ENCODE results near the gene ASB18. TPM values are rescaled to one million over a fixed set of nuclear protein-coding genes. Genes with fewer than 3 reads are reported as not detected.

Gene ASB18
- total RNA-seq, 3 donors from 2014 or later (not counting 1 experiment from before 2014, with no cell fraction given), result not detected

DNA sequence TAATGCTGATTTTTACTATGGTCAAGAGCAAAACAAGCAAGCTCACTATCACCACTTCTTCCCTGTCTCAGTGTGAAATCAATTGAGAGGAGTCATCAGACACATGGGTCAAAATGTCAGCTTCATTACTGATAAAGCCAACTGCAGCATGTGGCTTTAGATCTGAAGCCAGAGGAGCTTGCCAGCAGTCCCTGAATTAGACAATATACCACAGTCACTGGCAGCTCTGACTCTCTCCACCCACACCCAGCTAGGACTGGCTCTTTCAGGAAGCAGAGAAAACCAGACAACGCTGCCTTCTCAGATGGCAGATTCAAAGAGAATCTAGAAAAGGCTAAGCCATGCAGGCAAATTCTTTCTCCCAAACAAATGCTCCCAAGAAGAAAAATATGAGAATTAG, 20.0 kb upstream of the ASB18 start:
- TF ChIP-seq, protein P1, sequence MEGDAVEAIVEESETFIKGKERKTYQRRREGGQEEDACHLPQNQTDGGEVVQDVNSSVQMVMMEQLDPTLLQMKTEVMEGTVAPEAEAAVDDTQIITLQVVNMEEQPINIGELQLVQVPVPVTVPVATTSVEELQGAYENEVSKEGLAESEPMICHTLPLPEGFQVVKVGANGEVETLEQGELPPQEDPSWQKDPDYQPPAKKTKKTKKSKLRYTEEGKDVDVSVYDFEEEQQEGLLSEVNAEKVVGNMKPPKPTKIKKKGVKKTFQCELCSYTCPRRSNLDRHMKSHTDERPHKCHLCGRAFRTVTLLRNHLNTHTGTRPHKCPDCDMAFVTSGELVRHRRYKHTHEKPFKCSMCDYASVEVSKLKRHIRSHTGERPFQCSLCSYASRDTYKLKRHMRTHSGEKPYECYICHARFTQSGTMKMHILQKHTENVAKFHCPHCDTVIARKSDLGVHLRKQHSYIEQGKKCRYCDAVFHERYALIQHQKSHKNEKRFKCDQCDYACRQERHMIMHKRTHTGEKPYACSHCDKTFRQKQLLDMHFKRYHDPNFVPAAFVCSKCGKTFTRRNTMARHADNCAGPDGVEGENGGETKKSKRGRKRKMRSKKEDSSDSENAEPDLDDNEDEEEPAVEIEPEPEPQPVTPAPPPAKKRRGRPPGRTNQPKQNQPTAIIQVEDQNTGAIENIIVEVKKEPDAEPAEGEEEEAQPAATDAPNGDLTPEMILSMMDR (IDR thresholded peaks at IDR 0.05), result no peak
- no peaks in the 10 kb centered on the region for H3K4me1 ChIP-seq (ENCODE audit: control insufficient read depth, insufficient read depth, low read length)
- DNase-seq, result no peak
- H3K9me3 ChIP-seq (ENCODE audit: control insufficient read depth, insufficient read depth, low read length), result no peaks in the 10 kb centered on the region
- no peak overlapping the region for H3K4me3 ChIP-seq (ENCODE audit: low read length)
- Mint-ChIP-seq H3K27ac (no peak overlapping the region), H3K4me3 (no peak overlapping the region), H3K36me3 (no peaks in the 10 kb centered on the region), H3K4me1 (no peaks in the 10 kb centered on the region), H3K9me3 (no peaks in the 10 kb centered on the region), H3K27me3 (ENCODE audit: low read depth in 2 of 2) (peaks cover 19 to 55% of the 10 kb centered on the region in 2 donors)
- intact Hi-C loops (cut with micrococcal nuclease), result no loop called here
- no peaks in the 10 kb centered on the region for H3K27me3 ChIP-seq (ENCODE audit: control insufficient read depth, insufficient read depth, low read length)
- ATAC-seq, result no peak
- 90% methylated on average over 1 of the region's 1 CpG for WGBS (ENCODE audit: insufficient coverage)
- no peaks in the 10 kb centered on the region for H3K36me3 ChIP-seq (ENCODE audit: control insufficient read depth, insufficient read depth, low read length)
- H3K27ac ChIP-seq (ENCODE audit: low read length), result no peak overlapping the region

GRCh38 chr2:236282406-236282805, 18.2 kb upstream of the ASB18 start:
- WGBS (ENCODE audit: insufficient coverage), result 100% methylated on average over 1 of the region's 1 CpG
- Mint-ChIP-seq H3K9me3 (no peaks in the 10 kb centered on the region), H3K4me1 (no peaks in the 10 kb centered on the region), H3K36me3 (no peaks in the 10 kb centered on the region), H3K27me3 (ENCODE audit: low read depth in 2 of 2) (peaks cover 16 to 53% of the 10 kb centered on the region in 2 donors), H3K4me3 (no peak overlapping the region), H3K27ac (no peak overlapping the region)
- ATAC-seq (no peak), DNase-seq (no peak)
- intact Hi-C loops (cut with micrococcal nuclease), result no loop called here
- Histone ChIP-seq H3K4me3 (ENCODE audit: low read length) (no peak overlapping the region), H3K4me1 (ENCODE audit: control insufficient read depth, insufficient read depth, low read length) (no peaks in the 10 kb centered on the region), H3K36me3 (ENCODE audit: control insufficient read depth, insufficient read depth, low read length) (no peaks in the 10 kb centered on the region), H3K9me3 (ENCODE audit: control insufficient read depth, insufficient read depth, low read length) (no peaks in the 10 kb centered on the region), H3K27me3 (ENCODE audit: control insufficient read depth, insufficient read depth, low read length) (peaks cover 2% of the 10 kb centered on the region), H3K27ac (ENCODE audit: low read length) (no peak overlapping the region)
- TF ChIP-seq, protein P1 (IDR thresholded peaks at IDR 0.05), result no peak

GRCh38 chr2:236281423-236281822, 17.2 kb upstream of the ASB18 start:
- WGBS (ENCODE audit: insufficient coverage), result 73% methylated on average over 2 of the region's 3 CpGs
- no peaks in the 10 kb centered on the region for H3K9me3 Mint-ChIP-seq

GRCh38 chr2:236273126-236273525, 8.9 kb upstream of the ASB18 start:
- Histone ChIP-seq H3K4me1 (ENCODE audit: control insufficient read depth, insufficient read depth, low read length) (no peaks in the 10 kb centered on the region), H3K27ac (ENCODE audit: low read length) (no peak overlapping the region), H3K36me3 (ENCODE audit: control insufficient read depth, insufficient read depth, low read length) (no peaks in the 10 kb centered on the region), H3K27me3 (ENCODE audit: control insufficient read depth, insufficient read depth, low read length) (no peaks in the 10 kb centered on the region), H3K9me3 (ENCODE audit: control insufficient read depth, insufficient read depth, low read length) (peaks cover 9% of the 10 kb centered on the region), H3K4me3 (ENCODE audit: low read length) (no peak overlapping the region)
- DNase-seq (no peak), ATAC-seq (no peak)
- Mint-ChIP-seq H3K4me3 (no peak overlapping the region), H3K27me3 (ENCODE audit: low read depth in 2 of 2) (peaks cover 10 to 28% of the 10 kb centered on the region in 2 donors), H3K9me3 (peaks cover 0 to 2% of the 10 kb centered on the region in 2 donors), H3K36me3 (no peaks in the 10 kb centered on the region), H3K4me1 (no peaks in the 10 kb centered on the region), H3K27ac (no peak overlapping the region)
- 72% methylated on average over 3 of the region's 3 CpGs for WGBS (ENCODE audit: insufficient coverage)
- intact Hi-C loops (cut with micrococcal nuclease), result no loop called here
- TF ChIP-seq, protein P1 (IDR thresholded peaks at IDR 0.05), result no peak

More at GRCh38 chr2:236281423-236281822, 17.2 kb upstream of the ASB18 start:
- Mint-ChIP-seq H3K36me3 (no peaks in the 10 kb centered on the region), H3K4me3 (no peak overlapping the region), H3K27ac (no peak overlapping the region), H3K4me1 (no peaks in the 10 kb centered on the region), H3K27me3 (ENCODE audit: low read depth in 2 of 2) (peaks cover 17 to 58% of the 10 kb centered on the region in 2 donors)
- Histone ChIP-seq H3K27ac (ENCODE audit: low read length) (no peak overlapping the region), H3K9me3 (ENCODE audit: control insufficient read depth, insufficient read depth, low read length) (no peaks in the 10 kb centered on the region), H3K4me3 (ENCODE audit: low read length) (no peak overlapping the region), H3K36me3 (ENCODE audit: control insufficient read depth, insufficient read depth, low read length) (no peaks in the 10 kb centered on the region), H3K4me1 (ENCODE audit: control insufficient read depth, insufficient read depth, low read length) (no peaks in the 10 kb centered on the region), H3K27me3 (ENCODE audit: control insufficient read depth, insufficient read depth, low read length) (peaks cover 2% of the 10 kb centered on the region)
- ATAC-seq, result no peak
- TF ChIP-seq, protein P1 (IDR thresholded peaks at IDR 0.05), result no peak
- intact Hi-C loops (cut with micrococcal nuclease), result no loop called here
- no peak for DNase-seq
